Spleen (tissue), 11 donors: ENCODE measurements around the gene TTC7B. TPM values are rescaled to one million over a fixed set of nuclear protein-coding genes. Genes with fewer than 3 reads are reported as not detected.

Experiments used
- DNase-seq: peaks from one replicate; pipeline ENCODE4 v3.0.0-alpha.2; 2020
- H3K27ac ChIP-seq, 8 donors: fragments of 200-600 bp; sonication (generic) in 7 of 8; 1 replicate in 4 of 8; 2 replicates in 4 of 8; pipeline versions ENCODE4 v1.5.0 to v1.8.0; 2016 to 2021; ENCODE audit warnings: inconsistent platforms in 4 of 8, mild to moderate bottlenecking in 4 of 8, moderate library complexity in 1 of 8
- H3K27me3 ChIP-seq, 7 donors: fragments of 200-600 bp; sonication (generic) in 6 of 7; replicated peaks in 1 of 7; 1 replicate in 4 of 7; 2 replicates in 3 of 7; pipeline versions ENCODE4 v1.5.0 to v1.8.0; 2016 to 2021; ENCODE audit warnings: inconsistent platforms in 3 of 7, mild to moderate bottlenecking in 1 of 7
- H3K36me3 ChIP-seq, 6 donors: fragments of 200-600 bp; sonication (generic) in 5 of 6; 1 replicate in 4 of 6; 2 replicates in 2 of 6; pipeline versions ENCODE4 v1.5.0 to v1.8.0; 2016 to 2021; ENCODE audit warnings: inconsistent platforms in 2 of 6
- H3K4me1 ChIP-seq, 6 donors: fragments of 200-600 bp; sonication (generic) in 5 of 6; 1 replicate in 3 of 6; 2 replicates in 3 of 6; pipeline versions ENCODE4 v1.5.0 to v1.8.0; 2016 to 2021; ENCODE audit warnings: inconsistent platforms in 3 of 6
- H3K4me3 ChIP-seq, 8 donors: fragments of 200-600 bp; sonication (generic) in 7 of 8; 1 replicate in 4 of 8; 2 replicates in 4 of 8; pipeline versions ENCODE4 v1.5.0 to v1.8.0; 2016 to 2021; ENCODE audit warnings: inconsistent platforms in 4 of 8, mild to moderate bottlenecking in 4 of 8, moderate library complexity in 2 of 8
- H3K9me3 ChIP-seq, 8 donors: fragments of 200-600 bp; sonication (generic) in 7 of 8; 1 replicate in 4 of 8; 2 replicates in 4 of 8; pipeline versions ENCODE4 v1.5.0 to v1.8.0; 2016 to 2021; ENCODE audit warnings: inconsistent platforms in 4 of 8
- CTCF ChIP-seq, 11 experiments: fragments of 200-600 bp in 7 of 11; fragments of 450-650 bp in 4 of 11; sonication (generic) in 4 of 11; IDR thresholded peaks in 8 of 11; conservative IDR thresholded peaks in 3 of 11; 1 replicate in 7 of 11; 2 replicates in 4 of 11; pipeline versions ENCODE4 v1.4.0 to v1.8.0; 2016 to 2021; ENCODE audit warnings: antibody characterized with exemption in 11 of 11, inconsistent platforms in 4 of 11, mild to moderate bottlenecking in 1 of 11
- POLR2A ChIP-seq, 3 donors: fragments of 450-650 bp; IDR thresholded peaks; one replicate each; pipeline ENCODE4 v1.5.1; 2017; ENCODE audit warnings: antibody characterized with exemption in 3 of 3, mild to moderate bottlenecking in 1 of 3
- POLR2AphosphoS5 ChIP-seq, 3 donors: sonication (generic); formaldehyde crosslinking; IDR thresholded peaks; one replicate each; pipeline ENCODE4 v1.5.1; 2017; ENCODE audit warnings: antibody characterized with exemption in 3 of 3
- WGBS, 5 donors: extraction: QIAGEN DNeasy Blood & Tissue Kit in 3 of 5; methylation state at CpG; one replicate each; pipeline versions ENCODE4 v1.1.5 to v1.1.7; 2013 to 2018; 5-methylcytosine and 5-hydroxymethylcytosine counted together
- intact Hi-C: fragments of 100-400 bp; cut with DNase I; formaldehyde crosslinking; loops from one replicate; pipeline ENCODE4 v1.15.0; 2023; ENCODE audit warnings: low total_unique reads
- polyA plus RNA-seq, 3 donors: library from polyadenylated mRNA; stranded (reverse); fragments of 200-250 nt; gene quantifications; one replicate each; pipeline ENCODE4 v1.2.1, GENCODE V29; 2013
- total RNA-seq, 7 donors: library from RNA; depleted of rRNA in 3 of 7; stranded (reverse); fragments of >200 nt in 3 of 7; fragmentation: NEBNext Ultra II Directional in 4 of 7; extraction: Animal tissue kit (Norgen Biotek cat#: 25700) in 4 of 7; gene quantifications; one replicate each; pipeline versions ENCODE4 v1.1.0 to v1.2.1, GENCODE V29; 2016 to 2021
- donor health status: healthy with polysubstance abuse.
- donor health status: DM: no; HTN: no; CAD: no; lungs with moderate emphysema.
- donor health status: DM: no; HTN: no; CAD: no.
- donor health status: Bipolar disorder and iron deficiency.
- donor health status: healthy.
- donor health status: DM: no; HTN: no; CAD: no.
- donor health status: DM: yes; HTN: yes; CAD: no.

TTC7B gene
- total and polyA plus RNA-seq, 10 donors, result 6.6 to 98.4 (median 62.6) TPM

GRCh38 chr14:90678420-90678819 is 137.8 kb downstream of the TTC7B start:
- Histone ChIP-seq H3K27me3 (no peaks in the 10 kb centered on the region), H3K9me3 (no peaks in the 10 kb centered on the region), H3K36me3 (peaks cover 0 to 30% (median 0%) of the 10 kb centered on the region in 6 donors), H3K27ac (no peak overlapping the region), H3K4me1 (peaks cover 0 to 48% (median 10%) of the 10 kb centered on the region in 6 donors), H3K4me3 (no peak overlapping the region)
- TF ChIP-seq POLR2AphosphoS5 (IDR thresholded peaks at IDR 0.05) (no peak), POLR2A (IDR thresholded peaks at IDR 0.05) (no peak), CTCF (IDR thresholded peaks at IDR 0.05 in 8 of 11, conservative IDR thresholded peaks at IDR 0.05 in 3 of 11) (no peak)
- intact Hi-C loops, result no loop called here
- no peak for DNase-seq
- WGBS, 5 donors, result 91 to 96% (median 92%) methylated on average over 1 of the region's 1 CpG

- H3K4me1 ChIP-seq, result peaks cover 0 to 47% (median 10%) of the 10 kb centered on the region in 6 donors
- H3K27me3 ChIP-seq, result no peaks in the 10 kb centered on the region
- H3K36me3 ChIP-seq, result peaks cover 0 to 27% (median 0%) of the 10 kb centered on the region in 6 donors
- intact Hi-C loops, result no loop called here
- no peak for TF ChIP-seq CTCF (IDR thresholded peaks at IDR 0.05 in 8 of 11, conservative IDR thresholded peaks at IDR 0.05 in 3 of 11)
- TF ChIP-seq POLR2AphosphoS5 (IDR thresholded peaks at IDR 0.05), result no peak
- TF ChIP-seq POLR2A (IDR thresholded peaks at IDR 0.05), result no peak
- WGBS, 5 donors, result 42 to 64% (median 54%) methylated on average over 5 of the region's 5 CpGs
- DNase-seq, result no peak
- no peak overlapping the region for H3K4me3 ChIP-seq
- H3K9me3 ChIP-seq, result no peaks in the 10 kb centered on the region
- H3K27ac ChIP-seq, result peak overlapping the region in 5 of 8 donors; percentile 1 to 58 (median 50)
Observed at GRCh38 chr14:90677484-90678050, 138.7 kb downstream of the TTC7B start.

GRCh38 chr14:90676912-90677311 is 139.3 kb downstream of the TTC7B start:
- H3K27ac ChIP-seq, result peak overlapping the region in 4 of 8 donors; percentile 1 to 53 (median 30)
- peaks cover 0 to 32% (median 0%) of the 10 kb centered on the region in 6 donors for H3K36me3 ChIP-seq
- H3K9me3 ChIP-seq, result no peaks in the 10 kb centered on the region
- TF ChIP-seq POLR2AphosphoS5 (IDR thresholded peaks at IDR 0.05), result no peak
- no peak for TF ChIP-seq POLR2A (IDR thresholded peaks at IDR 0.05)
- TF ChIP-seq CTCF (IDR thresholded peaks at IDR 0.05 in 8 of 11, conservative IDR thresholded peaks at IDR 0.05 in 3 of 11), result no peak
- WGBS, 5 donors, result 91 to 95% (median 94%) methylated on average over 6 of the region's 6 CpGs
- intact Hi-C loops, result no loop called here
- H3K4me1 ChIP-seq, result peaks cover 0 to 45% (median 8%) of the 10 kb centered on the region in 6 donors
- H3K4me3 ChIP-seq, result no peak overlapping the region
- no peaks in the 10 kb centered on the region for H3K27me3 ChIP-seq
- no peak for DNase-seq

- Histone ChIP-seq H3K27ac (no peak overlapping the region), H3K9me3 (no peaks in the 10 kb centered on the region), H3K27me3 (no peaks in the 10 kb centered on the region), H3K36me3 (peaks cover 0 to 38% (median 0%) of the 10 kb centered on the region in 6 donors), H3K4me3 (no peak overlapping the region), H3K4me1 (peaks cover 0 to 45% (median 11%) of the 10 kb centered on the region in 6 donors)
- 83 to 99% (median 91%) methylated on average over 7 of the region's 7 CpGs for WGBS, 5 donors
- DNase-seq, result no peak
- TF ChIP-seq POLR2A (IDR thresholded peaks at IDR 0.05) (no peak), CTCF (IDR thresholded peaks at IDR 0.05 in 8 of 11, conservative IDR thresholded peaks at IDR 0.05 in 3 of 11) (no peak)
- intact Hi-C loops, result no loop called here
Observed at GRCh38 chr14:90676356-90676755, 139.9 kb downstream of the TTC7B start.
